ENCODE data around the gene FITM2. TPM values are rescaled to one million over a fixed set of nuclear protein-coding genes. Genes with fewer than 3 reads are reported as not detected.
"Not testable (repeated sequence)": the region's sequence is repeated elsewhere in the genome, so short reads cannot be mapped to it uniquely, and the experiment has no call there.

Gene FITM2
- total RNA-seq, 2 experiments from 2014 or later = 1.7 to 2.1 TPM

- H3K4me1 Mint-ChIP-seq (ENCODE audit: low read depth) = no peaks in the 10 kb centered on the region
- H3K9me3 Mint-ChIP-seq = no peaks in the 10 kb centered on the region
- CTCF ChIA-PET = interaction anchor here (1.0 to 3.6 kb wide), 4 partner anchors 8 to 284 kb away, joined by 3 to 20 read pairs (median 4); partner anchors contain the start of gene FITM2
- peak overlapping the region; percentile 18 for H3K4me3 Mint-ChIP-seq
- H3K27me3 Mint-ChIP-seq (ENCODE audit: low read depth) = no peaks in the 10 kb centered on the region
- peak; percentile 23 for DNase-seq
- H3K27ac Mint-ChIP-seq = no peak overlapping the region
- intact Hi-C loops (cut with micrococcal nuclease) = no loop called here
- H3K36me3 Mint-ChIP-seq (ENCODE audit: low read depth) = no peaks in the 10 kb centered on the region
Observed at GRCh38 chr20:44326391-44327159, 15.6 kb upstream of the FITM2 start.

- CTCF ChIA-PET = interaction anchor here (1.3 kb wide), 1 partner anchor 13 kb away, joined by 4 read pairs; the partner anchor contains the start of gene FITM2
- H3K9me3 Mint-ChIP-seq = no peaks in the 10 kb centered on the region
- intact Hi-C loops (cut with micrococcal nuclease) = no loop called here
- H3K36me3 Mint-ChIP-seq (ENCODE audit: low read depth) = no peaks in the 10 kb centered on the region
- no peaks in the 10 kb centered on the region for H3K27me3 Mint-ChIP-seq (ENCODE audit: low read depth)
- DNase-seq = no peak
- H3K4me1 Mint-ChIP-seq (ENCODE audit: low read depth) = no peaks in the 10 kb centered on the region
- H3K4me3 Mint-ChIP-seq = no peak overlapping the region
- no peak overlapping the region for H3K27ac Mint-ChIP-seq
Observed at GRCh38 chr20:44324343-44324742, 13.3 kb upstream of the FITM2 start.

- H3K4me3 Mint-ChIP-seq = no peak overlapping the region
- H3K27ac Mint-ChIP-seq = no peak overlapping the region
- intact Hi-C loops (cut with micrococcal nuclease) = loop anchor here (10.0 kb wide), 1 partner anchor 295 kb away; no protein-coding TSS in a partner anchor
- CTCF ChIA-PET = interaction anchor here (0.5 to 1.9 kb wide), 8 partner anchors 9 to 177 kb away, joined by 3 to 13 read pairs (median 4); partner anchors contain the start of gene FITM2
- no peaks in the 10 kb centered on the region for H3K36me3 Mint-ChIP-seq (ENCODE audit: low read depth)
- no peak for DNase-seq
- no peaks in the 10 kb centered on the region for H3K9me3 Mint-ChIP-seq
- no peaks in the 10 kb centered on the region for H3K4me1 Mint-ChIP-seq (ENCODE audit: low read depth)
- H3K27me3 Mint-ChIP-seq (ENCODE audit: low read depth) = no peaks in the 10 kb centered on the region
Observed at GRCh38 chr20:44319839-44320422, 8.9 kb upstream of the FITM2 start.

GRCh38 chr20:44314870-44315269 is 3.9 kb upstream of the FITM2 start:
- no peaks in the 10 kb centered on the region for H3K36me3 Mint-ChIP-seq (ENCODE audit: low read depth)
- CTCF ChIA-PET = interaction anchor here (9.3 kb wide), 1 partner anchor 99 kb away, joined by 377 read pairs; no protein-coding TSS in a partner anchor
- no peak overlapping the region for H3K27ac Mint-ChIP-seq
- H3K4me3 Mint-ChIP-seq = no peak overlapping the region
- H3K4me1 Mint-ChIP-seq (ENCODE audit: low read depth) = peaks cover 11% of the 10 kb centered on the region
- DNase-seq = no peak
- intact Hi-C loops (cut with micrococcal nuclease) = loop anchor here (5.0 to 10.0 kb wide), 3 partner anchors 147 to 300 kb away; partner anchors contain the start of gene TTPAL
- no peaks in the 10 kb centered on the region for H3K9me3 Mint-ChIP-seq
- H3K27me3 Mint-ChIP-seq (ENCODE audit: low read depth) = no peaks in the 10 kb centered on the region

GRCh38 chr20:44309763-44310663 is 989 bp downstream of the FITM2 start:
- Mint-ChIP-seq H3K4me1 (ENCODE audit: low read depth) (peaks cover 18% of the 10 kb centered on the region), H3K4me3 (peak overlapping the region; percentile 90), H3K9me3 (no peaks in the 10 kb centered on the region), H3K36me3 (ENCODE audit: low read depth) (no peaks in the 10 kb centered on the region), H3K27me3 (ENCODE audit: low read depth) (no peaks in the 10 kb centered on the region), H3K27ac (peak overlapping the region; percentile 76)
- peak; percentile 24 for DNase-seq
- CTCF ChIA-PET = interaction anchor here (0.6 to 9.3 kb wide), 16 partner anchors 12 to 301 kb away, joined by 3 to 377 read pairs (median 5); no protein-coding TSS in a partner anchor
- intact Hi-C loops (cut with micrococcal nuclease) = loop anchor here (5.0 to 10.0 kb wide), 3 partner anchors 152 to 305 kb away; partner anchors contain the start of gene TTPAL

GRCh38 chr20:44306927-44307326 is 4.1 kb downstream of the FITM2 start:
- H3K4me3 Mint-ChIP-seq = no peak overlapping the region
- intact Hi-C loops (cut with micrococcal nuclease) = no loop called here

GRCh38 chr20:44304383-44304782 is 6.6 kb downstream of the FITM2 start:
- Mint-ChIP-seq H3K9me3 (no peaks in the 10 kb centered on the region), H3K27me3 (ENCODE audit: low read depth) (no peaks in the 10 kb centered on the region), H3K4me3 (no peak overlapping the region), H3K4me1 (ENCODE audit: low read depth) (peaks cover 6% of the 10 kb centered on the region), H3K27ac (no peak overlapping the region), H3K36me3 (ENCODE audit: low read depth) (peaks cover 2% of the 10 kb centered on the region)
- no peak for DNase-seq
- intact Hi-C loops (cut with micrococcal nuclease) = no loop called here
- CTCF ChIA-PET = no interaction called here

More at GRCh38 chr20:44306927-44307326, 4.1 kb downstream of the FITM2 start:
- DNase-seq = no peak
- CTCF ChIA-PET = interaction anchor here (9.3 kb wide), 1 partner anchor 91 kb away, joined by 377 read pairs; no protein-coding TSS in a partner anchor
- no peak overlapping the region for H3K27ac Mint-ChIP-seq
- no peaks in the 10 kb centered on the region for H3K36me3 Mint-ChIP-seq (ENCODE audit: low read depth)
- H3K4me1 Mint-ChIP-seq (ENCODE audit: low read depth) = peaks cover 22% of the 10 kb centered on the region
- no peaks in the 10 kb centered on the region for H3K27me3 Mint-ChIP-seq (ENCODE audit: low read depth)
- H3K9me3 Mint-ChIP-seq = no peaks in the 10 kb centered on the region

GRCh38 chr20:44302736-44303135 is 8.3 kb downstream of the FITM2 start:
- Mint-ChIP-seq H3K4me3 (no peak overlapping the region), H3K9me3 (no peaks in the 10 kb centered on the region), H3K4me1 (ENCODE audit: low read depth) (peaks cover 6% of the 10 kb centered on the region), H3K27me3 (ENCODE audit: low read depth) (no peaks in the 10 kb centered on the region), H3K27ac (no peak overlapping the region), H3K36me3 (ENCODE audit: low read depth) (peaks cover 2% of the 10 kb centered on the region)
- intact Hi-C loops (cut with micrococcal nuclease) = no loop called here
- CTCF ChIA-PET = interaction anchor here (0.6 to 1.5 kb wide), 2 partner anchors 85 to 637 kb away, joined by 3 to 4 read pairs; no protein-coding TSS in a partner anchor
- no peak for DNase-seq

- Mint-ChIP-seq H3K36me3 (ENCODE audit: low read depth) (peaks cover 2% of the 10 kb centered on the region), H3K9me3 (no peaks in the 10 kb centered on the region), H3K4me3 (no peak overlapping the region), H3K27ac (no peak overlapping the region), H3K4me1 (ENCODE audit: low read depth) (peaks cover 6% of the 10 kb centered on the region), H3K27me3 (ENCODE audit: low read depth) (no peaks in the 10 kb centered on the region)
- intact Hi-C loops (cut with micrococcal nuclease) = no loop called here
- CTCF ChIA-PET = interaction anchor here (0.6 to 1.5 kb wide), 2 partner anchors 85 to 638 kb away, joined by 3 to 4 read pairs; no protein-coding TSS in a partner anchor
- DNase-seq = no peak
Observed at GRCh38 chr20:44302026-44302669, 8.9 kb downstream of the FITM2 start.

GRCh38 chr20:44301285-44301684 is 9.7 kb downstream of the FITM2 start:
- Mint-ChIP-seq H3K27me3 (ENCODE audit: low read depth) (no peaks in the 10 kb centered on the region), H3K9me3 (no peaks in the 10 kb centered on the region), H3K4me3 (no peak overlapping the region), H3K27ac (no peak overlapping the region), H3K36me3 (ENCODE audit: low read depth) (peaks cover 2% of the 10 kb centered on the region), H3K4me1 (ENCODE audit: low read depth) (peaks cover 6% of the 10 kb centered on the region)
- intact Hi-C loops (cut with micrococcal nuclease) = no loop called here
- DNase-seq = no peak
- CTCF ChIA-PET = no interaction called here

- H3K4me3 Mint-ChIP-seq; H3K36me3 Mint-ChIP-seq (ENCODE audit: low read depth); H3K9me3 Mint-ChIP-seq; DNase-seq; intact Hi-C loops (cut with micrococcal nuclease); H3K27ac Mint-ChIP-seq; H3K27me3 Mint-ChIP-seq (ENCODE audit: low read depth); H3K4me1 Mint-ChIP-seq (ENCODE audit: low read depth): not testable (repeated sequence)
- CTCF ChIA-PET = interaction anchor here (0.6 kb wide), 1 partner anchor 87 kb away, joined by 3 read pairs; no protein-coding TSS in a partner anchor
Observed at GRCh38 chr20:44299011-44299535, 11.9 kb downstream of the FITM2 start.
